Activated T-helper 2 cell treated with anti-CD3 and anti-CD28 coated beads, Interferon-gamma antibody, Interleukin-2, Interleukin-4, amounts not matched to agents 10 μg/mL and 5 μg/mL and 100 μg/mL, durations not matched to agents 14 hours and 24 hours and 36 hours (primary cell): ENCODE results near the gene SLC17A4. TPM values are rescaled to one million over a fixed set of nuclear protein-coding genes. Genes with fewer than 3 reads are reported as not detected.
"Not testable (repeated sequence)": the region's sequence is repeated elsewhere in the genome, so short reads cannot be mapped to it uniquely, and the experiment has no call there.

Source experiments
- DNase-seq: peaks from one replicate; pipeline ENCODE4 v3.0.0; 2021; ENCODE audit warnings: low spot score
- H3K27ac Mint-ChIP-seq: one replicate; pipeline ENCODE4 v1.8.0; 2021; ENCODE audit warnings: mixed read lengths
- H3K27me3 Mint-ChIP-seq: one replicate; pipeline ENCODE4 v1.8.0; 2021; ENCODE audit warnings: low read depth, mixed read lengths
- H3K36me3 Mint-ChIP-seq: one replicate; pipeline ENCODE4 v1.8.0; 2021; ENCODE audit warnings: low read depth, mixed read lengths
- H3K4me1 Mint-ChIP-seq: one replicate; pipeline ENCODE4 v1.8.0; 2021; ENCODE audit warnings: low read depth, mixed read lengths
- H3K4me3 Mint-ChIP-seq: one replicate; pipeline ENCODE4 v1.8.0; 2021; ENCODE audit warnings: low read depth, mild to moderate bottlenecking, moderate library complexity, mixed read lengths
- H3K9me3 Mint-ChIP-seq: one replicate; pipeline ENCODE4 v1.8.0; 2021; ENCODE audit warnings: mixed read lengths
- intact Hi-C: fragments of 100-400 bp; cut with micrococcal nuclease; formaldehyde crosslinking; loops from one replicate; pipeline ENCODE4 v1.15.1; 2023
- total RNA-seq: library from RNA; stranded (reverse); gene quantifications from 2 replicates; pipeline ENCODE4 v1.2.3, GENCODE V29; 2022

The SLC17A4 gene
- total RNA-seq, 1 donor from 2014 or later: not detected

GRCh38 chr6:25732468-25733198 lies 21.9 kb upstream of the SLC17A4 start:
- Mint-ChIP-seq H3K36me3 (no peaks in the 10 kb centered on the region), H3K4me1 (no peaks in the 10 kb centered on the region), H3K9me3 (peaks cover 13% of the 10 kb centered on the region), H3K27me3 (peaks cover 37% of the 10 kb centered on the region), H3K27ac (no peak overlapping the region), H3K4me3 (no peak overlapping the region)
- DNase-seq: no peak
- intact Hi-C loops: no loop called here

GRCh38 chr6:25735261-25735660 lies 19.3 kb upstream of the SLC17A4 start:
- no peaks in the 10 kb centered on the region for H3K36me3 Mint-ChIP-seq
- H3K9me3 Mint-ChIP-seq: peaks cover 16% of the 10 kb centered on the region
- no peak overlapping the region for H3K4me3 Mint-ChIP-seq
- intact Hi-C loops: no loop called here
- DNase-seq: no peak
- no peak overlapping the region for H3K27ac Mint-ChIP-seq
- no peaks in the 10 kb centered on the region for H3K4me1 Mint-ChIP-seq
- H3K27me3 Mint-ChIP-seq: peaks cover 42% of the 10 kb centered on the region

DNA sequence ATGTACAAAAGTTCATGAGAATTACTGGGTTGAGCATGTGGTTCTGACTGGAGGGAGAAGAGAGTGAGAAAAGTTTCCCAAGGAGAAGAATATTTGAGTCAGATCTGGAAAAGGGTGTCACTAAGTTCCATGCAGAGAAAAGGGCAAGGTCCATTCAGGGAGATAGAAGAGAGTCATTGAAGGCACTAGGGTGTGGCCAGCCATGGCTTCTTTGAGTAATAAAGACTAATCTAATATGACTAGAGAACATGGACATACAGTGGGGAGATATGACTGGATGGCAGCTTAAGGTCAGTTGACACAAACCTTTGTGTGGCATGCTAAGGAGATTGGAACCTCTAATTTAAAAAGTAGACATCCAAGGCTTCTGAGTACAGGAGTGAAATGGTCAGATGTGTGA lies 10.7 kb upstream of the SLC17A4 start:
- H3K27me3 Mint-ChIP-seq: peaks cover 9% of the 10 kb centered on the region
- H3K4me1 Mint-ChIP-seq: no peaks in the 10 kb centered on the region
- intact Hi-C loops: no loop called here
- no peak for DNase-seq
- H3K27ac Mint-ChIP-seq: no peak overlapping the region
- H3K9me3 Mint-ChIP-seq: no peaks in the 10 kb centered on the region
- no peaks in the 10 kb centered on the region for H3K36me3 Mint-ChIP-seq
- H3K4me3 Mint-ChIP-seq: no peak overlapping the region

GRCh38 chr6:25745836-25746235 lies 8.7 kb upstream of the SLC17A4 start:
- no peaks in the 10 kb centered on the region for H3K36me3 Mint-ChIP-seq
- no peaks in the 10 kb centered on the region for H3K4me1 Mint-ChIP-seq
- DNase-seq: no peak
- no peaks in the 10 kb centered on the region for H3K9me3 Mint-ChIP-seq
- no peak overlapping the region for H3K4me3 Mint-ChIP-seq
- intact Hi-C loops: no loop called here
- H3K27me3 Mint-ChIP-seq: peaks cover 2% of the 10 kb centered on the region
- H3K27ac Mint-ChIP-seq: no peak overlapping the region

DNA sequence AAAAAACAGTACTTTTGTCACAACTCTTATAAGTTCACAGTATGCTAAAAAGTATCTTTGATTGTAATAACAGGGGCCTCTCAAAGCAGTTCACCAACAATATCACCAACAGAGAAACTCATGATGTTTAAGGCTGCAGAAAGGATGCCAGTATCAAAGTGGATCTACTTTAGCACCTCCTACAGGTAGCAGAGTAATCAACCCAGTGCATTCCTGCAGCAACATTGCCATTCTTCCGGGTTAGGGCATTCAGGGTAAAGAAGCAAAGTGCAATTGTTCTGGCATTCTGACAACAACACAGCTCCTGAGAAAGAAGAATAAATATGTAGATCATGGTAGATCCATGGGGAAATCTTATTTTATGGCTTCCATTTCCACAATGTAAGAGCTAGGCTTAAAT lies 7.6 kb upstream of the SLC17A4 start:
- no peaks in the 10 kb centered on the region for H3K36me3 Mint-ChIP-seq
- H3K4me3 Mint-ChIP-seq: no peak overlapping the region
- no peak overlapping the region for H3K27ac Mint-ChIP-seq
- H3K4me1 Mint-ChIP-seq: no peaks in the 10 kb centered on the region
- DNase-seq: no peak
- H3K9me3 Mint-ChIP-seq: no peaks in the 10 kb centered on the region
- H3K27me3 Mint-ChIP-seq: peaks cover 2% of the 10 kb centered on the region
- intact Hi-C loops: no loop called here

DNA sequence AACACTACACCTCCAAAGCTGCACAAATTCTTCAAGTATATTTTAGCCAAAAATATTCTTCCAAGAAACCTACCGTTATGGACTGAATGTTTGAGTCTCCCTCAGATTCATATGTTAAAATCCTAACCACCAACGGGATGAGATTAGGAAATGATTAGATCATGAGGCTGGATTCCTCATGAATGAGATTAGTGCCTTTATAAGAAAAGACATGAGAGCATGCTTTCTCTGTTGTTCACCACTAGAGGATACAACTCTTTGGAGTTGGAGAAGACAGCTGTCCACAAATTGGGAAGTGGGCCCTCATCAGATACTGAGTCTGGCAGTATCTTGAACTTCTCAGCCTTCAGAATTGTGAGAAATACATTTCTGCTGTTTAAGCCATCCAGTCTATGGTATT lies 7.1 kb upstream of the SLC17A4 start:
- Mint-ChIP-seq H3K27ac (no peak overlapping the region), H3K9me3 (no peaks in the 10 kb centered on the region), H3K4me1 (no peaks in the 10 kb centered on the region), H3K27me3 (peaks cover 2% of the 10 kb centered on the region), H3K36me3 (no peaks in the 10 kb centered on the region), H3K4me3 (no peak overlapping the region)
- no peak for DNase-seq
- intact Hi-C loops: no loop called here

- no peak overlapping the region for H3K27ac Mint-ChIP-seq
- no peak overlapping the region for H3K4me3 Mint-ChIP-seq
- H3K4me1 Mint-ChIP-seq: no peaks in the 10 kb centered on the region
- intact Hi-C loops: no loop called here
- no peaks in the 10 kb centered on the region for H3K36me3 Mint-ChIP-seq
- no peak for DNase-seq
- no peaks in the 10 kb centered on the region for H3K9me3 Mint-ChIP-seq
- peaks cover 2% of the 10 kb centered on the region for H3K27me3 Mint-ChIP-seq
These were observed 6.5 kb upstream of the SLC17A4 start for GRCh38 chr6:25748049-25748448.

DNA sequence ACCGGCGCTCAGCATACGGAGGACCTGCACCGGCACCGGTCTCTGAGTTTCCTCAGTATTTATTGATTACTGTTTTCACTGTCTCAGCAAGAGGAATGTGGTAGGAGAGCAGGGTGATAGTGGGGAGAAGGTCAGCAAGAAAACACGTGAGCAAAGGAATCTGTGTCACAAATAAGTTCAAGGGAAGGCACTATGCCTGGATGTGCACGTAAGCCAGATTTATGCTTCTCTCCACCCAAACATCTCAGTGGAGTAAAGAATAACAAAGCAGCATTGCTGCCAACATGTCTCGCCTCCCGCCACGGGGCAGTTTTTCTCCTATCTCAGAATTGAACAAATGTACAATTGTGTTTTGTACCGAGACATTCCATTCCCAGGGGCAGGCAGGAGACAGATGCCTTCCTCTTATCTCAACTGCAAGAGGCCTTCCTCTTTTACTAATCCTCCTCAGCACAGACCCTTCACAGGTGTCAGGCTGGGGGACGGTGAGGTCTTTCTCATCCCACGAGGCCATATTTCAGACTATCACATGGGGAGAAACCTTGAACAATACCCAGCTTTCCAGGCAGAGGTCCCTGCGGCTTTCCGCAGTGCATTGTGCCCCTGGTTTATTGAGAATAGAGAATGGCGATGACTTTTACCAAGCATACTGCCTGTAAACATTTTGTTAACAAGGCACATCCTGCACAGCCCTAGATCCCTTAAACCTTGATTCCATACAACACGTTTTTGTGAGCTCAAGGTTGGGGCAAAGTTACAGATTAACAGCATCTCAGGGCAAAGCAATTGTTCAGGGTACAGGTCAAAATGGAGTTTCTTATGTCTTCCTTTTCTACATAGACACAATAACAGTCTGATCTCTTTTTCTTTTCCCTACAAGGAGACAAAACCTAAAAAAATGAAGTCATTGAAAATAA lies 5.7 kb upstream of the SLC17A4 start:
- H3K36me3 Mint-ChIP-seq, H3K9me3 Mint-ChIP-seq, DNase-seq, H3K4me3 Mint-ChIP-seq, H3K27me3 Mint-ChIP-seq, intact Hi-C loops, H3K4me1 Mint-ChIP-seq, H3K27ac Mint-ChIP-seq: not testable (repeated sequence)

- H3K36me3 Mint-ChIP-seq: no peaks in the 10 kb centered on the region
- no peaks in the 10 kb centered on the region for H3K9me3 Mint-ChIP-seq
- intact Hi-C loops: no loop called here
- DNase-seq: no peak
- H3K4me3 Mint-ChIP-seq: no peak overlapping the region
- no peak overlapping the region for H3K27ac Mint-ChIP-seq
- peaks cover 4% of the 10 kb centered on the region for H3K27me3 Mint-ChIP-seq
- no peaks in the 10 kb centered on the region for H3K4me1 Mint-ChIP-seq
These were observed 4.7 kb upstream of the SLC17A4 start for GRCh38 chr6:25749837-25750236.

DNA sequence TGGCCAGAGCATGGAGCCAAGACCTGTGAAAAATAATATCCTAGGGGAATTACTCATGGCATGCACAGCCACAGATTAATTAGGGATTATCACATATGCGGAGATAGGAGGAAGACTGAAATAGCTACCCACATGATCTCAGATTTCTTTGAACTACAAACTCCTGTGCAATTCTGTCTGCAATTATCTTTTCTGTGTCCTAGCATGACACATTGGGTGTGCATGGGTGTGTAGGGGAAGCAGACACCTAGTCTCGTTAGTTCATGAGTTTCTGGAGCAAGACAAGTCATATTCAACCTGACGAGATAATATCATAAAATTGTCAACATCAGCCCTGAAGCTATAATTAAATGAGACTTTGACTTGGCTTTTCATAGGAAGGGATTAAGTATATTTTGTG lies 3.6 kb upstream of the SLC17A4 start:
- Mint-ChIP-seq H3K9me3 (no peaks in the 10 kb centered on the region), H3K4me3 (no peak overlapping the region), H3K27ac (no peak overlapping the region), H3K36me3 (no peaks in the 10 kb centered on the region), H3K27me3 (peaks cover 4% of the 10 kb centered on the region), H3K4me1 (no peaks in the 10 kb centered on the region)
- DNase-seq: no peak
- intact Hi-C loops: no loop called here

DNA sequence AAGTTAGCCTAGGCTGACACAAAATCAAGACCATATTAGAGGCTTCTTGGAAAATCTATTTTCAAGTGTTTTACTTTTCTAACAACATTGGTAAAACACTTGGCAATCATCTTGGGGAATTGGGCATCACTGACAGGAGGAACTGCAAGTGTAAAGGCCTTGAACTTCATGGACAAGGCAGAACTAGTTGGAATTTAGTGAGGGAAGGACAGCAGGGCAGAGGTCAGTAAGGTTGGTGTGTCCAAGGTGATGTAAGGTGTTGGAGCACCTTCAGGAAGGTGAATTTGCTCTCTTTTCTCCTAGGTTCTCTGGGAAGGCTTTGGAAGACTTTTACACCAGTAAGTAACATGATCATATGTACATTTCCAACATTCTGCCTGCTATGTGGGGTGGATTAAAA lies 1.5 kb upstream of the SLC17A4 start:
- H3K36me3 Mint-ChIP-seq: no peaks in the 10 kb centered on the region
- no peaks in the 10 kb centered on the region for H3K9me3 Mint-ChIP-seq
- no peaks in the 10 kb centered on the region for H3K4me1 Mint-ChIP-seq
- H3K4me3 Mint-ChIP-seq: no peak overlapping the region
- intact Hi-C loops: no loop called here
- no peak for DNase-seq
- peaks cover 4% of the 10 kb centered on the region for H3K27me3 Mint-ChIP-seq
- no peak overlapping the region for H3K27ac Mint-ChIP-seq

GRCh38 chr6:25755483-25755882 lies 941 bp downstream of the SLC17A4 start:
- no peak overlapping the region for H3K27ac Mint-ChIP-seq
- no peak overlapping the region for H3K4me3 Mint-ChIP-seq
- H3K4me1 Mint-ChIP-seq: no peaks in the 10 kb centered on the region
- intact Hi-C loops: no loop called here
- H3K36me3 Mint-ChIP-seq: no peaks in the 10 kb centered on the region
- H3K27me3 Mint-ChIP-seq: peaks cover 10% of the 10 kb centered on the region
- DNase-seq: no peak
- no peaks in the 10 kb centered on the region for H3K9me3 Mint-ChIP-seq
